ENCODE results near the gene RAD54L2. TPM values are rescaled to one million over a fixed set of nuclear protein-coding genes. Genes with fewer than 3 reads are reported as not detected.
"Not testable (repeated sequence)": the region's sequence is repeated elsewhere in the genome, so short reads cannot be mapped to it uniquely, and the experiment has no call there.

RAD54L2 gene
- total RNA-seq, 1 donor from 2014 or later: 9.8 TPM

GRCh38 chr3:51550080-51550819, 11.7 kb downstream of the RAD54L2 start:
- H3K27ac ChIP-seq (replicated peaks): no peak overlapping the region
- TF ChIP-seq, protein P1, sequence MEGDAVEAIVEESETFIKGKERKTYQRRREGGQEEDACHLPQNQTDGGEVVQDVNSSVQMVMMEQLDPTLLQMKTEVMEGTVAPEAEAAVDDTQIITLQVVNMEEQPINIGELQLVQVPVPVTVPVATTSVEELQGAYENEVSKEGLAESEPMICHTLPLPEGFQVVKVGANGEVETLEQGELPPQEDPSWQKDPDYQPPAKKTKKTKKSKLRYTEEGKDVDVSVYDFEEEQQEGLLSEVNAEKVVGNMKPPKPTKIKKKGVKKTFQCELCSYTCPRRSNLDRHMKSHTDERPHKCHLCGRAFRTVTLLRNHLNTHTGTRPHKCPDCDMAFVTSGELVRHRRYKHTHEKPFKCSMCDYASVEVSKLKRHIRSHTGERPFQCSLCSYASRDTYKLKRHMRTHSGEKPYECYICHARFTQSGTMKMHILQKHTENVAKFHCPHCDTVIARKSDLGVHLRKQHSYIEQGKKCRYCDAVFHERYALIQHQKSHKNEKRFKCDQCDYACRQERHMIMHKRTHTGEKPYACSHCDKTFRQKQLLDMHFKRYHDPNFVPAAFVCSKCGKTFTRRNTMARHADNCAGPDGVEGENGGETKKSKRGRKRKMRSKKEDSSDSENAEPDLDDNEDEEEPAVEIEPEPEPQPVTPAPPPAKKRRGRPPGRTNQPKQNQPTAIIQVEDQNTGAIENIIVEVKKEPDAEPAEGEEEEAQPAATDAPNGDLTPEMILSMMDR (IDR thresholded peaks at IDR 0.05; ENCODE audit: borderline replicate concordance): no peak
- intact Hi-C loops (cut with micrococcal nuclease): no loop called here
- H3K27me3 ChIP-seq (ENCODE audit: low read depth): no peaks in the 10 kb centered on the region
- no peaks in the 10 kb centered on the region for H3K9me3 ChIP-seq (replicated peaks)
- no peak for DNase-seq
- H3K4me1 ChIP-seq: no peaks in the 10 kb centered on the region
- H3K4me3 ChIP-seq: no peak overlapping the region
- H3K36me3 ChIP-seq: peaks cover 44% of the 10 kb centered on the region

DNA sequence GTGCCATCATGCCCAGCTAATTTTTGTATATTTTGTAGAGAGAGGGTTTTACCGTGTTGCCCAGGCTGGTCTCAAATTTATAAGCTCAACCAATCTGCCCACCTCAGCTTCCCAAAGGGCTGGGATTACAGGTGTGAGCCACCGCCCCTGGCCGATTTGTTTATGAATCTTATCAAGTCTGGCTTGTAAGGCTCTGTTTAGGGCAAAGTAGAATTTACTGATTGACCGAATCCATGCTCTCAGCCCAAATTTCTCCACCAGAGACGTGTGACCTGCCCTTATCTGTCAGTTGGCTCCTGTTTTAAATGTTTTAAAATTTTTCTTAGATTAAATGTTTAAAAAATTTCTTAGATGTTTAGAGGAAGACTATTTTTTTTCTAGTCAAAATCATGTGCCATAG, 19.5 kb downstream of the RAD54L2 start:
- TF ChIP-seq, protein P1 (IDR thresholded peaks at IDR 0.05; ENCODE audit: borderline replicate concordance): no peak
- peaks cover 14% of the 10 kb centered on the region for H3K4me1 ChIP-seq
- DNase-seq: no peak
- peaks cover 15% of the 10 kb centered on the region for H3K36me3 ChIP-seq
- no peaks in the 10 kb centered on the region for H3K27me3 ChIP-seq (ENCODE audit: low read depth)
- intact Hi-C loops (cut with micrococcal nuclease): no loop called here
- no peak overlapping the region for H3K27ac ChIP-seq (replicated peaks)
- H3K9me3 ChIP-seq (replicated peaks): no peaks in the 10 kb centered on the region
- no peak overlapping the region for H3K4me3 ChIP-seq

DNA sequence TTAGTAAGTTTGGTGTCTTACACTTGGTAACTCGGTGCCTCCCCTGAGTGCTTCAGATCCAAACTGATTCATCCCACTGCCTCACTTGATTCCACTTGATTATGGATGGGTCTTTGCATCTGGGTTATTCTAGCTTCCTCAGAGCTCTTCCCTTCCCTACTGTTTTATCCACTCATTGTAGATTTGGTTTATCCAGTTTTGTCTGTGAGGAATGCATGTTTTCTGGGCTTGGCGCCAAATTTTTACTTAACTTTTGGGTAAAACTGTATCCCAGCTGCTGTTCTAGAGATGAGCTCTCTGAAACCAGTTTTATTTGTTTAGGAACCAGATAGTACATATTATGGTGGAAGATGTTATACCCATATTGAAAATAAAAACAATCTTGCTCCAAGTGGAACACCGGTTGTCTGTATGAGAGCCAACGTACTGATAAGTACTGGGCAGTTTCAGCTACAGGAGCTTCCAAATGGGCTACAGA, 20.9 kb downstream of the RAD54L2 start:
- TF ChIP-seq, protein P1 (IDR thresholded peaks at IDR 0.05; ENCODE audit: borderline replicate concordance): no peak
- no peak overlapping the region for H3K4me3 ChIP-seq
- peak overlapping the region; percentile 27 for H3K27ac ChIP-seq (replicated peaks)
- H3K4me1 ChIP-seq: peaks cover 14% of the 10 kb centered on the region
- H3K36me3 ChIP-seq: peaks cover 5% of the 10 kb centered on the region
- H3K9me3 ChIP-seq (replicated peaks): no peaks in the 10 kb centered on the region
- intact Hi-C loops (cut with micrococcal nuclease): no loop called here
- DNase-seq: no peak
- H3K27me3 ChIP-seq (ENCODE audit: low read depth): no peaks in the 10 kb centered on the region

- TF ChIP-seq, protein P1 (IDR thresholded peaks at IDR 0.05; ENCODE audit: borderline replicate concordance): no peak
- intact Hi-C loops (cut with micrococcal nuclease): no loop called here
- H3K27ac ChIP-seq (replicated peaks): peak overlapping the region; percentile 27
Measured at GRCh38 chr3:51559961-51560360, 21.4 kb downstream of the RAD54L2 start.

GRCh38 chr3:51562403-51562802, 23.9 kb downstream of the RAD54L2 start:
- DNase-seq; H3K27me3 ChIP-seq (ENCODE audit: low read depth); H3K36me3 ChIP-seq; H3K27ac ChIP-seq (replicated peaks); H3K4me3 ChIP-seq; H3K9me3 ChIP-seq (replicated peaks); intact Hi-C loops (cut with micrococcal nuclease): not testable (repeated sequence)
- peaks cover 24% of the 10 kb centered on the region for H3K4me1 ChIP-seq

More at GRCh38 chr3:51559961-51560360, 21.4 kb downstream of the RAD54L2 start:
- H3K27me3 ChIP-seq (ENCODE audit: low read depth): no peaks in the 10 kb centered on the region
- no peak for DNase-seq
- H3K36me3 ChIP-seq: peaks cover 5% of the 10 kb centered on the region
- peaks cover 14% of the 10 kb centered on the region for H3K4me1 ChIP-seq
- H3K4me3 ChIP-seq: no peak overlapping the region
- H3K9me3 ChIP-seq (replicated peaks): no peaks in the 10 kb centered on the region

DNA sequence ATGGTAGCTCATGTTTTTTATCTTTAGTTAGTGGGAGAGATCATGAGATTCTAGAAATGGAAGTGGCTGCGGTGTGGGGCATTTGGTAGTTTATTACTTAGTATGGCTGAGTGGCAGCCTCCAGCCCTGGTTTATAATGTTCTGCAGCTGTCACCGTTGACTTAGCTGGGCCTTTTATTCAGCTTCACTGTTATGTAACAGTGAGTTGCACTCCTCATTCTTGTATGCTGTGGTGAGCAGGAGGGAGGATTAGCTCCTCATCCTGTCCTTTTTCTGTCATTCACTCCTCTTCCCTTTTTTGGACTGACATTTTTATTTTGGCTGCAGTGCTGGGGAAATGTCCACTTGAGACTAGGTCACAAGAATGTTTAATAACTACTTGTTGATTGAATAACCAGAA, 29.5 kb downstream of the RAD54L2 start:
- peaks cover 30% of the 10 kb centered on the region for H3K4me1 ChIP-seq
- no peaks in the 10 kb centered on the region for H3K27me3 ChIP-seq (ENCODE audit: low read depth)
- no peaks in the 10 kb centered on the region for H3K36me3 ChIP-seq
- no peak for DNase-seq
- peak overlapping the region; percentile 44 for H3K27ac ChIP-seq (replicated peaks)
- no peak overlapping the region for H3K4me3 ChIP-seq
- TF ChIP-seq, protein P1 (IDR thresholded peaks at IDR 0.05; ENCODE audit: borderline replicate concordance): no peak
- intact Hi-C loops (cut with micrococcal nuclease): no loop called here
- H3K9me3 ChIP-seq (replicated peaks): no peaks in the 10 kb centered on the region

All from left ventricle myocardium inferior (tissue), 1 donor.